HL-60 (cell line): ENCODE measurements around the gene DGKI.

Experiments
- GABPA ChIP-seq: IDR thresholded peaks from 2 replicates; pipeline ENCODE4 v1.6.1; 2012; ENCODE audit warnings: low read depth
- POLR2AphosphoS5 ChIP-seq: IDR thresholded peaks from 2 replicates; pipeline ENCODE4 v1.6.1; 2012; ENCODE audit warnings: low read depth
- SPI1 ChIP-seq: IDR thresholded peaks from 2 replicates; pipeline ENCODE4 v1.6.1; 2012; ENCODE audit warnings: low read depth, mild to moderate bottlenecking, borderline replicate concordance
- TF ChIP-seq, protein P1 (sequence below): IDR thresholded peaks from one replicate; pipeline ENCODE4 v1.5.1; 2011; ENCODE audit warnings: low read length, control low read depth, inconsistent platforms; ENCODE audit not compliant: insufficient read depth
- TF ChIP-seq, protein P2 (sequence below): IDR thresholded peaks from 2 replicates; pipeline ENCODE4 v1.6.1; 2012; ENCODE audit warnings: low read depth; ENCODE audit not compliant: insufficient replicate concordance

DNA sequence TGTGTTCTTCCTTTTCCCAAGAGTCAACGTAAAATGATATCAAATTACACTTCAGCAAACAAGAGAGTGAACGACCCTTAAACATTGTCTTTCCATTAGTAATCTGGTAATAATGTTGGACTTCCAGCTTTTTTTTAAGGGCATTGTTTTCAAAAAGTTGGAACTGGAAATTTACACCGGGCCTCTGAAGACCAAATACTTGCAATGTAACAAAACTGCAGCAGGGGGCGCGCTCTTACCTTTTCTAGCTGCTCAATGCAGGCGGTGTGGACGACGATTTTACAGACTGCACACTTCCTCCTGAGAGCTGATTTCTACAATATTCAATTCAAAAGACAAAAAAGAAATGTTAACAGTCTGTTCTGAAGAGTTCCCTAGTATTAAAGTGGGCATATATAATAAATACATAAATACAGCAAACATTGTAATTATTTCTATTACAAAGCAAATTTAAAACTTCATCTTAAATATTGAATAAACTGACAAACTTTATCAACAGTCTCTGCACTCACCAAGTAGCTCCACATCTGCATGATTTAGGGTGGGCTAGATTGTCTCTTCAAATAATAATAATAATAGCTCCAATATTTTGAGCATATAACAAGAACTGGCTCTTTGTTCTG lies 190.4 kb downstream of the DGKI start:
- TF ChIP-seq, protein P1, sequence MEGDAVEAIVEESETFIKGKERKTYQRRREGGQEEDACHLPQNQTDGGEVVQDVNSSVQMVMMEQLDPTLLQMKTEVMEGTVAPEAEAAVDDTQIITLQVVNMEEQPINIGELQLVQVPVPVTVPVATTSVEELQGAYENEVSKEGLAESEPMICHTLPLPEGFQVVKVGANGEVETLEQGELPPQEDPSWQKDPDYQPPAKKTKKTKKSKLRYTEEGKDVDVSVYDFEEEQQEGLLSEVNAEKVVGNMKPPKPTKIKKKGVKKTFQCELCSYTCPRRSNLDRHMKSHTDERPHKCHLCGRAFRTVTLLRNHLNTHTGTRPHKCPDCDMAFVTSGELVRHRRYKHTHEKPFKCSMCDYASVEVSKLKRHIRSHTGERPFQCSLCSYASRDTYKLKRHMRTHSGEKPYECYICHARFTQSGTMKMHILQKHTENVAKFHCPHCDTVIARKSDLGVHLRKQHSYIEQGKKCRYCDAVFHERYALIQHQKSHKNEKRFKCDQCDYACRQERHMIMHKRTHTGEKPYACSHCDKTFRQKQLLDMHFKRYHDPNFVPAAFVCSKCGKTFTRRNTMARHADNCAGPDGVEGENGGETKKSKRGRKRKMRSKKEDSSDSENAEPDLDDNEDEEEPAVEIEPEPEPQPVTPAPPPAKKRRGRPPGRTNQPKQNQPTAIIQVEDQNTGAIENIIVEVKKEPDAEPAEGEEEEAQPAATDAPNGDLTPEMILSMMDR = peak; percentile 53
- TF ChIP-seq POLR2AphosphoS5 (no peak), SPI1 (peak; percentile 72; the same call in 1 of the 2 replicates), GABPA (peak; percentile 26; the same call in 1 of the 2 replicates)
- TF ChIP-seq, protein P2, sequence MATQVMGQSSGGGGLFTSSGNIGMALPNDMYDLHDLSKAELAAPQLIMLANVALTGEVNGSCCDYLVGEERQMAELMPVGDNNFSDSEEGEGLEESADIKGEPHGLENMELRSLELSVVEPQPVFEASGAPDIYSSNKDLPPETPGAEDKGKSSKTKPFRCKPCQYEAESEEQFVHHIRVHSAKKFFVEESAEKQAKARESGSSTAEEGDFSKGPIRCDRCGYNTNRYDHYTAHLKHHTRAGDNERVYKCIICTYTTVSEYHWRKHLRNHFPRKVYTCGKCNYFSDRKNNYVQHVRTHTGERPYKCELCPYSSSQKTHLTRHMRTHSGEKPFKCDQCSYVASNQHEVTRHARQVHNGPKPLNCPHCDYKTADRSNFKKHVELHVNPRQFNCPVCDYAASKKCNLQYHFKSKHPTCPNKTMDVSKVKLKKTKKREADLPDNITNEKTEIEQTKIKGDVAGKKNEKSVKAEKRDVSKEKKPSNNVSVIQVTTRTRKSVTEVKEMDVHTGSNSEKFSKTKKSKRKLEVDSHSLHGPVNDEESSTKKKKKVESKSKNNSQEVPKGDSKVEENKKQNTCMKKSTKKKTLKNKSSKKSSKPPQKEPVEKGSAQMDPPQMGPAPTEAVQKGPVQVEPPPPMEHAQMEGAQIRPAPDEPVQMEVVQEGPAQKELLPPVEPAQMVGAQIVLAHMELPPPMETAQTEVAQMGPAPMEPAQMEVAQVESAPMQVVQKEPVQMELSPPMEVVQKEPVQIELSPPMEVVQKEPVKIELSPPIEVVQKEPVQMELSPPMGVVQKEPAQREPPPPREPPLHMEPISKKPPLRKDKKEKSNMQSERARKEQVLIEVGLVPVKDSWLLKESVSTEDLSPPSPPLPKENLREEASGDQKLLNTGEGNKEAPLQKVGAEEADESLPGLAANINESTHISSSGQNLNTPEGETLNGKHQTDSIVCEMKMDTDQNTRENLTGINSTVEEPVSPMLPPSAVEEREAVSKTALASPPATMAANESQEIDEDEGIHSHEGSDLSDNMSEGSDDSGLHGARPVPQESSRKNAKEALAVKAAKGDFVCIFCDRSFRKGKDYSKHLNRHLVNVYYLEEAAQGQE = no peak
